Sigmoid colon (tissue), 7 donors: ENCODE measurements around the gene ABCB1. TPM values are rescaled to one million over a fixed set of nuclear protein-coding genes. Genes with fewer than 3 reads are reported as not detected.
"Not testable (repeated sequence)": the region's sequence is repeated elsewhere in the genome, so short reads cannot be mapped to it uniquely, and the experiment has no call there.

ENCODE experiments used
- DNase-seq: peaks from one replicate; pipeline ENCODE4 v3.0.0-alpha.2; 2019
- H3K27ac ChIP-seq, 4 donors: fragments of 200-600 bp; sonication (generic); one replicate each; pipeline ENCODE4 v1.5.1; 2016 to 2019; ENCODE audit warnings: mild to moderate bottlenecking in 1 of 4
- H3K27me3 ChIP-seq, 3 donors: fragments of 200-600 bp; sonication (generic); one replicate each; pipeline ENCODE4 v1.5.1; 2019; ENCODE audit warnings: mild to moderate bottlenecking in 1 of 3
- H3K36me3 ChIP-seq, 4 donors: fragments of 200-600 bp; sonication (generic); one replicate each; pipeline ENCODE4 v1.5.1; 2016 to 2019
- H3K4me1 ChIP-seq, 4 donors: fragments of 200-600 bp; sonication (generic); one replicate each; pipeline ENCODE4 v1.5.1; 2017 to 2019
- H3K4me3 ChIP-seq, 4 donors: fragments of 200-600 bp; sonication (generic); one replicate each; pipeline ENCODE4 v1.5.1; 2017 to 2019; ENCODE audit warnings: mild to moderate bottlenecking in 2 of 4, moderate library complexity in 1 of 4
- H3K9me3 ChIP-seq, 4 donors: fragments of 200-600 bp in 3 of 4; sonication (generic) in 3 of 4; one replicate each; pipeline versions ENCODE4 v1.5.1 to v1.6.1; 2013 to 2019
- CTCF ChIP-seq, 4 experiments: fragments of 450-650 bp in 3 of 4; fragments of 200-600 bp in 1 of 4; IDR thresholded peaks; one replicate each; pipeline ENCODE4 v1.5.1; 2016 to 2019; ENCODE audit warnings: antibody characterized with exemption in 4 of 4, mild to moderate bottlenecking in 3 of 4, moderate library complexity in 2 of 4
- EP300 ChIP-seq, 4 donors: sonication (generic); formaldehyde crosslinking; IDR thresholded peaks; one replicate each; pipeline ENCODE4 v1.6.1; 2017; ENCODE audit warnings: antibody characterized with exemption in 4 of 4
- POLR2A ChIP-seq, 2 donors: fragments of 450-650 bp; IDR thresholded peaks; one replicate each; pipeline ENCODE4 v1.6.1; 2016; ENCODE audit warnings: antibody characterized with exemption in 2 of 2, mild to moderate bottlenecking in 2 of 2, moderate library complexity in 2 of 2
- POLR2AphosphoS5 ChIP-seq, 4 donors: sonication (generic); formaldehyde crosslinking; IDR thresholded peaks; one replicate each; pipeline ENCODE4 v1.6.1; 2017; ENCODE audit warnings: antibody characterized with exemption in 4 of 4
- WGBS, 2 donors: extraction: QIAGEN DNeasy Blood & Tissue Kit; methylation state at CpG; one replicate each; pipeline ENCODE4 v1.1.7; 2013; 5-methylcytosine and 5-hydroxymethylcytosine counted together
- intact Hi-C: fragments of 100-400 bp; cut with DNase I; formaldehyde crosslinking; loops from one replicate; pipeline ENCODE4 v1.15.1; 2023
- polyA plus RNA-seq, 3 donors: library from polyadenylated mRNA; stranded (reverse); fragments of 200-250 nt; gene quantifications; one replicate each; pipeline ENCODE4 v1.2.3, GENCODE V29; 2013
- total RNA-seq, 4 donors: library from RNA; depleted of rRNA; stranded (reverse); fragments of >200 nt; gene quantifications; one replicate each; pipeline ENCODE4 v1.1.0, GENCODE V29; 2016
- donor health status: healthy with polysubstance abuse.
- donor health status: Bipolar disorder and iron deficiency.
- donor health status: healthy.

ABCB1 gene
- total and polyA plus RNA-seq, 7 donors, result 4.6 to 17.6 (median 5.8) TPM

DNA sequence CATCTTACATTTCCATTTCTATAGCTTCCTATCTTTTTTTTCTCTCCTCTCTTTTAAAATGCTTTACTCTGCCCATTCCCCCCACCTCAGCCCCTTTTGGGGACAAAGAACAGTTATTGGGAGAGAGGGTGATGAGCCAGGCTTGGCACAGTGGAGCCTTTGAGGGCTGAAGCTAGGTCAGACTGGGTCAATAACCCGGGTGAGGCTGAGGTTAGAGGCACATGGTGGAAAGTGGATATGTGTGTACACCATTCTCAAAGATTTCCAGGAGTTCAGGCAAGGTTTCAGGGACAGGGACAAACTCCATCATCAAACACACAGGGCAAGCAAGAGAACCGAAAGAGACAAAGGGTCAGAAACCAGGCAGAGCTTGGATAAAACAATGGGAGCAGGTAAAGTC is 136.7 kb downstream of the ABCB1 start:
- Histone ChIP-seq H3K27me3 (no peaks in the 10 kb centered on the region), H3K9me3 (no peaks in the 10 kb centered on the region), H3K4me1 (no peaks in the 10 kb centered on the region), H3K27ac (no peak overlapping the region), H3K36me3 (no peaks in the 10 kb centered on the region), H3K4me3 (no peak overlapping the region)
- DNase-seq, result no peak
- TF ChIP-seq POLR2AphosphoS5 (IDR thresholded peaks at IDR 0.05), result no peak
- intact Hi-C loops, result no loop called here
- 71 to 86% methylated on average over 2 of the region's 2 CpGs for WGBS, 2 donors

GRCh38 chr7:87460444-87460843 is 140.2 kb downstream of the ABCB1 start:
- intact Hi-C loops, H3K4me3 ChIP-seq, H3K36me3 ChIP-seq, H3K4me1 ChIP-seq, DNase-seq, H3K27ac ChIP-seq, H3K27me3 ChIP-seq, H3K9me3 ChIP-seq: not testable (repeated sequence)
- 95 to 97% methylated on average over 3 of the region's 3 CpGs for WGBS, 2 donors

GRCh38 chr7:87459941-87460340 is 140.7 kb downstream of the ABCB1 start:
- intact Hi-C loops, result no loop called here
- 95% methylated on average over 2 of the region's 2 CpGs for WGBS, 2 donors
- Histone ChIP-seq H3K36me3 (no peaks in the 10 kb centered on the region), H3K4me3 (no peak overlapping the region), H3K27me3 (no peaks in the 10 kb centered on the region), H3K27ac (no peak overlapping the region), H3K4me1 (no peaks in the 10 kb centered on the region), H3K9me3 (no peaks in the 10 kb centered on the region)
- DNase-seq, result no peak
- TF ChIP-seq POLR2AphosphoS5 (IDR thresholded peaks at IDR 0.05), result no peak
- no peak for TF ChIP-seq EP300 (IDR thresholded peaks at IDR 0.05)
- TF ChIP-seq POLR2A (IDR thresholded peaks at IDR 0.05), result no peak
- no peak for TF ChIP-seq CTCF (IDR thresholded peaks at IDR 0.05)

DNA sequence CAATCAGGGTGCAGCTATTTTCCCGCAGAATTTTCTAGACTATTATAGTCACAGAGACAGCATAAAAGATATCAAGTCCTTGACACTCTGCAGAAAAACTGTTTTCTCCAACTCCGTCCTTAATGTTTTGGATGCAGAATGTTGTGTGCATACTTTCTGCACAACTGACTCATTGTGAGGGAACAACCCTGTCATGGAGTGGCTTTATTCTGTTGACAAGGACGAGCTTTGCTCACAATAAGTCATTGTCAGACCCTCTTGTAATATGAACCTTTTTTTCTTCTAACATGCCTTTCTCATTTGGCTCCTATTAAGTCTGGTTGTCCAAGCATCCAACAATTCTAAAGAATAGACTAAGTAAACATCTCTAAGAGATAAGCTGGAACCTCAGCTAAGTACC is 142.5 kb downstream of the ABCB1 start:
- WGBS, 2 donors, result 81 to 85% methylated on average over 3 of the region's 3 CpGs
- Histone ChIP-seq H3K27me3 (no peaks in the 10 kb centered on the region), H3K9me3 (no peaks in the 10 kb centered on the region), H3K27ac (no peak overlapping the region), H3K4me3 (no peak overlapping the region), H3K4me1 (no peaks in the 10 kb centered on the region), H3K36me3 (no peaks in the 10 kb centered on the region)
- intact Hi-C loops, result no loop called here
- no peak for TF ChIP-seq EP300 (IDR thresholded peaks at IDR 0.05)
- TF ChIP-seq POLR2A (IDR thresholded peaks at IDR 0.05), result no peak
- no peak for TF ChIP-seq CTCF (IDR thresholded peaks at IDR 0.05)
- TF ChIP-seq POLR2AphosphoS5 (IDR thresholded peaks at IDR 0.05), result no peak
- no peak for DNase-seq

DNA sequence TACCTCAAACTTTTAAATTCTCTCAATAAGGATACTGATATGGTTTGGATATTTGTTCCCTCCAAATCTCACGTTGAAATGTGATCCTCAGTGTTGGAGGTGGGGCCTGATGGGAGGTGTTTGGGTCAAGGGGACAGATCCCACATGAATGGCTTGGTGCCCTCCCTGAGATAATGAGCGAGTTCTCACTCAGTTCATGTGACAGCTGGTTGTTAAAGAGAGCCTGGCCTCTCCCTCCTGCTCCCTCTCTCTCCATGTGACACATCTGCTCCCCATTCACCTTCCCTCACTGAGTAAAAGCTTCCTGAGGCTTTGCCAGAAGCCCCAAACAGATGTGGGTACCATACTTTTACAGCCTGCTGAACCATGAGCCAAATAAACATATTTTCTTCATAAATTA is 144.4 kb downstream of the ABCB1 start:
- no peaks in the 10 kb centered on the region for H3K4me1 ChIP-seq
- no peak overlapping the region for H3K4me3 ChIP-seq
- no peak for DNase-seq
- H3K9me3 ChIP-seq, result no peaks in the 10 kb centered on the region
- WGBS, 2 donors, result 57 to 68% methylated on average over 2 of the region's 2 CpGs
- intact Hi-C loops, result no loop called here
- no peaks in the 10 kb centered on the region for H3K27me3 ChIP-seq
- no peaks in the 10 kb centered on the region for H3K36me3 ChIP-seq
- H3K27ac ChIP-seq, result no peak overlapping the region
- no peak for TF ChIP-seq POLR2AphosphoS5 (IDR thresholded peaks at IDR 0.05)
- no peak for TF ChIP-seq CTCF (IDR thresholded peaks at IDR 0.05)
- TF ChIP-seq POLR2A (IDR thresholded peaks at IDR 0.05), result no peak
- TF ChIP-seq EP300 (IDR thresholded peaks at IDR 0.05), result no peak

Other genes with a start within 250 kb of the ABCB1 start
- 1 to 10 TPM in 3 of 4 donors, under 1 TPM in 1; 0.49 to 1.4 (median 1.1) TPM for gene ABCB4, start 125.2 kb downstream of the ABCB1 start, total RNA-seq
- gene ABCB4, start 125.2 kb downstream of the ABCB1 start, polyA plus RNA-seq, result 1 to 10 TPM in 1 of 3 donors, under 1 TPM in 1, not detected in 1; 0.23 to 3.5 TPM
- 1 to 10 TPM; 1.2 to 3.2 (median 2.7) TPM for gene RUNDC3B, start 27.5 kb upstream of the ABCB1 start, total RNA-seq
- 1 to 10 TPM; 2.0 to 5.5 (median 5.4) TPM for gene RUNDC3B, start 27.5 kb upstream of the ABCB1 start, polyA plus RNA-seq